SK-N-DZ (cell line): ENCODE data around the gene L3MBTL4.

ENCODE experiments used
- DNase-seq: peaks from one replicate; pipeline ENCODE4 v3.0.0-alpha.2; 2015; ENCODE audit warnings: low spot score

L3MBTL4 gene

GRCh38 chr18:6044319-6044718 lies 370.4 kb downstream of the L3MBTL4 start:
- DNase-seq: no peak

- no peak for DNase-seq
These were observed 375.7 kb downstream of the L3MBTL4 start for GRCh38 chr18:6039055-6039454.

- DNase-seq: no peak
These were observed 383.3 kb downstream of the L3MBTL4 start for GRCh38 chr18:6031442-6031841.

GRCh38 chr18:6031002-6031401 lies 383.7 kb downstream of the L3MBTL4 start:
- DNase-seq: no peak

GRCh38 chr18:6024745-6025248 lies 389.9 kb downstream of the L3MBTL4 start:
- DNase-seq: no peak

- no peak for DNase-seq
These were observed 391.2 kb downstream of the L3MBTL4 start for GRCh38 chr18:6023551-6023950.

GRCh38 chr18:6022845-6023244 lies 391.9 kb downstream of the L3MBTL4 start:
- no peak for DNase-seq

- DNase-seq: no peak
These were observed 392.7 kb downstream of the L3MBTL4 start for GRCh38 chr18:6022074-6022444.

GRCh38 chr18:6021306-6022073 lies 393.2 kb downstream of the L3MBTL4 start:
- DNase-seq: no peak

GRCh38 chr18:6018671-6019070 lies 396.0 kb downstream of the L3MBTL4 start:
- DNase-seq: no peak

GRCh38 chr18:6017171-6017570 lies 397.5 kb downstream of the L3MBTL4 start:
- no peak for DNase-seq

GRCh38 chr18:6015364-6015763 lies 399.3 kb downstream of the L3MBTL4 start:
- no peak for DNase-seq

GRCh38 chr18:6013171-6013810 lies 401.4 kb downstream of the L3MBTL4 start:
- DNase-seq: no peak

GRCh38 chr18:6010921-6011320 lies 403.8 kb downstream of the L3MBTL4 start:
- no peak for DNase-seq

- no peak for DNase-seq
These were observed 404.4 kb downstream of the L3MBTL4 start for GRCh38 chr18:6010284-6010683.

GRCh38 chr18:6009756-6010155 lies 405.0 kb downstream of the L3MBTL4 start:
- DNase-seq: no peak

- DNase-seq: no peak
These were observed 410.0 kb downstream of the L3MBTL4 start for GRCh38 chr18:6004683-6005082.

GRCh38 chr18:6004119-6004518 lies 410.6 kb downstream of the L3MBTL4 start:
- no peak for DNase-seq

GRCh38 chr18:6001867-6002266 lies 412.8 kb downstream of the L3MBTL4 start:
- DNase-seq: no peak

- DNase-seq: no peak
These were observed 415.8 kb downstream of the L3MBTL4 start for GRCh38 chr18:5998907-5999306.

GRCh38 chr18:5998166-5998881 lies 416.4 kb downstream of the L3MBTL4 start:
- no peak for DNase-seq

GRCh38 chr18:5997361-5997760 lies 417.4 kb downstream of the L3MBTL4 start:
- DNase-seq: no peak

GRCh38 chr18:5995626-5996025 lies 419.1 kb downstream of the L3MBTL4 start:
- DNase-seq: no peak
